ENCODE measurements around the gene FRMD7. TPM values are rescaled to one million over a fixed set of nuclear protein-coding genes. Genes with fewer than 3 reads are reported as not detected.

FRMD7 gene
- total and polyA plus RNA-seq, 4 donors, result 0.03 TPM; not detected in 3

- H3K36me3 ChIP-seq (ENCODE audit: control insufficient read depth in 4 of 4, insufficient read depth in 4 of 4, low read length in 4 of 4), result no peaks in the 10 kb centered on the region
- H3K27ac ChIP-seq (ENCODE audit: low read depth in 1 of 2, low read length in 1 of 2), result no peak overlapping the region
- H3K4me1 ChIP-seq (ENCODE audit: control insufficient read depth in 5 of 5, insufficient read depth in 5 of 5, low read length in 5 of 5), result peaks cover 0 to 3% (median 0%) of the 10 kb centered on the region in 5 donors
- H3K4me3 ChIP-seq, result no peak overlapping the region
- no peak for TF ChIP-seq CTCF (IDR thresholded peaks at IDR 0.05; ENCODE audit: control extremely low read depth, extremely low read depth)
- H3K9me3 ChIP-seq (ENCODE audit: control insufficient read depth in 4 of 4, insufficient read depth in 3 of 4, low read length in 3 of 4), result no peaks in the 10 kb centered on the region
- peaks cover 0 to 49% (median 40%) of the 10 kb centered on the region in 3 donors for H3K27me3 ChIP-seq (ENCODE audit: control insufficient read depth in 3 of 3, insufficient read depth in 3 of 3, low read length in 2 of 3)
- DNase-seq (no peak), ATAC-seq (ENCODE audit: insufficient read depth, low FRiP score) (no peak)
- no peak overlapping the region for H3K9ac ChIP-seq (ENCODE audit: insufficient read depth in 1 of 2, low read length in 2 of 2)
Measured at GRCh38 chrX:132030264-132030663, 97.6 kb downstream of the FRMD7 start.

Other genes with a start within 250 kb of the FRMD7 start
- gene STK26, start 104.7 kb downstream of the FRMD7 start, total RNA-seq, result 10 to 100 TPM; 11.2 to 16.4 TPM
- gene STK26, start 104.7 kb downstream of the FRMD7 start, polyA plus RNA-seq, result 10 to 100 TPM in 1 of 2 donors, 1 to 10 TPM in 1; 9.1 to 10.9 TPM
- gene RAP2C, start 91.4 kb upstream of the FRMD7 start, total RNA-seq, result 10 to 100 TPM; 20.1 to 26.7 TPM
- 10 to 100 TPM; 17.1 to 32.0 TPM for gene RAP2C, start 91.4 kb upstream of the FRMD7 start, polyA plus RNA-seq

Data from lung (tissue), 12 donors.